GM12878 (cell line): ENCODE measurements around the gene TMEM33. TPM values are rescaled to one million over a fixed set of nuclear protein-coding genes. Genes with fewer than 3 reads are reported as not detected.

Experiments
- ATAC-seq: fragments of 200-7000 bp; cut with Tn5 transposase; 3 replicates; pipeline ENCODE4 v1.9.1; 2020; ENCODE audit warnings: mild to moderate bottlenecking, moderate library complexity
- BruUV-seq: library from RNA; stranded (reverse); fragments of 400-500 nt; replicated peaks from 2 replicates; lab custom pipeline; 2021; lab: Mats Ljungman, UMichigan
- CTCF ChIA-PET: fragments of 300-600 bp; sonication (Branson Sonifier 250); formaldehyde crosslinking; extraction: SDS; loops from one replicate; lab custom pipeline; 2021; ENCODE audit warnings: inconsistent platforms; lab: Yijun Ruan, JAX
- POLR2A ChIA-PET: fragments of 350-600 bp; formaldehyde crosslinking; extraction: SDS; loops from one replicate; lab custom pipeline; 2021; ENCODE audit warnings: inconsistent platforms; lab: Charles Lee
- RAD21 ChIA-PET: fragments of 300-600 bp; sonication (Branson Sonifier 250); formaldehyde crosslinking; loops from one replicate; lab custom pipeline; 2023; ENCODE audit warnings: antibody characterized with exemption; ENCODE audit not compliant: unreplicated experiment; lab: Charles Lee
- SMC1A ChIA-PET: fragments of 300-600 bp; sonication (Branson Sonifier 250); formaldehyde crosslinking; loops from one replicate; lab custom pipeline; 2023; ENCODE audit not compliant: unreplicated experiment, uncharacterized antibody; lab: Charles Lee
- DNase-seq: peaks from one replicate; pipeline ENCODE4 v3.0.0-alpha.2; 2011; ENCODE audit warnings: low read depth, low spot score
- FAIRE-seq: peaks from 3 replicates; lab custom pipeline; 2011; peaks lifted over from hg19 to GRCh38; lab: Jason Lieb, UNC
- H2AFZ ChIP-seq: 2 replicates; pipeline ENCODE4 v1.6.0; 2011; ENCODE audit warnings: low read depth, low read length, control low read depth; ENCODE audit not compliant: control insufficient read depth
- H3K27ac ChIP-seq: 2 replicates; pipeline ENCODE4 v1.5.1; 2011; ENCODE audit warnings: control low read depth; ENCODE audit not compliant: control insufficient read depth, insufficient read depth
- H3K27me3 ChIP-seq, 2 experiments: replicated peaks in 1 of 2; 2 replicates each; pipeline versions ENCODE4 v1.6.0 to v1.6.1; 2011; ENCODE audit warnings: low read length in 1 of 2; ENCODE audit not compliant: control insufficient read depth in 2 of 2, insufficient read depth in 2 of 2
- H3K36me3 ChIP-seq, 2 experiments: 2 replicates each; pipeline ENCODE4 v1.5.1; 2011; ENCODE audit warnings: low read length in 1 of 2; ENCODE audit not compliant: control insufficient read depth in 2 of 2, insufficient read depth in 2 of 2
- H3K4me1 ChIP-seq: 2 replicates; pipeline ENCODE4 v1.6.1; 2011; ENCODE audit warnings: mild to moderate bottlenecking, low read length, moderate library complexity, mixed read lengths; ENCODE audit not compliant: control insufficient read depth, insufficient read depth
- H3K4me2 ChIP-seq: 2 replicates; pipeline ENCODE4 v1.6.0; 2011; ENCODE audit warnings: control low read depth; ENCODE audit not compliant: control insufficient read depth, insufficient read depth
- H3K4me3 ChIP-seq: fragments of 200-600 bp; sonication (generic); 2 replicates; pipeline ENCODE4 v1.5.1; 2016
- H3K79me2 ChIP-seq: 2 replicates; pipeline ENCODE4 v1.6.0; 2011; ENCODE audit warnings: low read length; ENCODE audit not compliant: control insufficient read depth, insufficient read depth
- H3K9ac ChIP-seq: 2 replicates; pipeline ENCODE4 v1.8.0; 2011; ENCODE audit warnings: low read length, control low read depth, mixed read lengths; ENCODE audit not compliant: control insufficient read depth, insufficient read depth
- H3K9me3 ChIP-seq: replicated peaks from 3 replicates; pipeline ENCODE4 v1.5.1; 2011; ENCODE audit warnings: mild to moderate bottlenecking, low read length; ENCODE audit not compliant: control insufficient read depth, insufficient read depth
- H4K20me1 ChIP-seq: 2 replicates; pipeline ENCODE4 v1.6.0; 2011; ENCODE audit not compliant: control insufficient read depth, insufficient read depth
- BMI1 ChIP-seq: fragments of 450-650 bp; IDR thresholded peaks from 2 replicates; pipeline ENCODE4 v1.6.1; 2016; ENCODE audit warnings: mild to moderate bottlenecking, moderate library complexity, borderline replicate concordance
- CBFB ChIP-seq: IDR thresholded peaks from 2 replicates; pipeline ENCODE4 v1.6.1; 2016; ENCODE audit warnings: antibody characterized with exemption, low read depth
- DPF2 ChIP-seq: fragments of 450-650 bp; IDR thresholded peaks from 2 replicates; pipeline ENCODE4 v1.6.1; 2017; ENCODE audit warnings: mild to moderate bottlenecking
- FOS ChIP-seq: IDR thresholded peaks from 3 replicates; pipeline ENCODE4 v1.6.1; 2011; ENCODE audit warnings: borderline replicate concordance; ENCODE audit not compliant: insufficient read length; ENCODE audit errors: extremely low read depth
- GABPA ChIP-seq: IDR thresholded peaks from 2 replicates; pipeline ENCODE4 v1.6.1; 2014; ENCODE audit warnings: antibody characterized with exemption, low read depth, mild to moderate bottlenecking, inconsistent platforms
- HDAC6 ChIP-seq: fragments of 200-600 bp; sonication (generic); IDR thresholded peaks from one replicate; pipeline ENCODE4 v1.8.0; 2017; ENCODE audit warnings: antibody characterized with exemption; ENCODE audit not compliant: unreplicated experiment
- HDGF ChIP-seq: fragments of 450-650 bp; IDR thresholded peaks from 2 replicates; pipeline ENCODE4 v1.6.1; 2016; ENCODE audit warnings: antibody characterized with exemption
- KAT2A ChIP-seq: conservative IDR thresholded peaks from 2 replicates; pipeline ENCODE4 v1.6.1; 2011; ENCODE audit warnings: low read depth, low read length; ENCODE audit not compliant: control insufficient read depth
- NFYA ChIP-seq: IDR thresholded peaks from 2 replicates; pipeline ENCODE4 v1.6.1; 2011; ENCODE audit warnings: low read depth, mild to moderate bottlenecking, low read length, improper control_type of control experiment, borderline replicate concordance
- ZNF274 ChIP-seq: IDR thresholded peaks from one replicate; pipeline ENCODE4 v1.8.0; 2011; ENCODE audit not compliant: insufficient read length, insufficient read depth
- in situ Hi-C: fragments of 300-500 bp; cut with MboI; formaldehyde crosslinking; loops from 9 replicates; pipeline ENCODE4 v1.14.3; 2018; ENCODE audit warnings: mixed read lengths
- intact Hi-C: fragments of 100-400 bp; cut with micrococcal nuclease; formaldehyde crosslinking; loops from one replicate; pipeline ENCODE4 v1.14.2; 2022; ENCODE audit not compliant: unreplicated experiment
- polyA plus RNA-seq, 11 experiments: library from polyadenylated mRNA; depleted of rRNA in 4 of 11; unstranded in 6 of 11; stranded (reverse) in 5 of 11; fragments of >200 nt; fragmentation: Nextera tagmentation in 4 of 11; fragmentation: Illumina TruSeq in 1 of 11; extraction: Ambion mirVana in 4 of 11; extraction: Trizol in 1 of 11; gene quantifications; 1 replicate in 1 of 11; 2 replicates in 10 of 11; pipeline versions ENCODE4 v1.2.1 to v1.2.3, GENCODE V29; 2011 to 2016; ENCODE audit warnings: inconsistent platforms in 2 of 11, missing spikeins in 2 of 11, low read depth in 1 of 11
- total RNA-seq, 4 experiments: library from RNA; depleted of rRNA in 3 of 4; stranded (reverse); fragments of >200 nt in 3 of 4; fragmentation: Illumina TruSeq in 1 of 4; extraction: Trizol in 1 of 4; gene quantifications; 2 replicates each; pipeline versions ENCODE4 v1.2.1 to v1.2.3, GENCODE V29; 2013 to 2021
- TF ChIP-seq, protein P1 (sequence below): IDR thresholded peaks from 2 replicates; pipeline ENCODE4 v1.6.1; 2011; ENCODE audit warnings: low read depth, mild to moderate bottlenecking, low read length, moderate library complexity, borderline replicate concordance; ENCODE audit errors: extremely low read depth

The TMEM33 gene
- total and polyA plus RNA-seq, 10 of the 15 experiments (the other 5 are each of a cell fraction or from before 2014, with no cell fraction given) = 7.9 to 60.2 (median 33.4) TPM

DNA sequence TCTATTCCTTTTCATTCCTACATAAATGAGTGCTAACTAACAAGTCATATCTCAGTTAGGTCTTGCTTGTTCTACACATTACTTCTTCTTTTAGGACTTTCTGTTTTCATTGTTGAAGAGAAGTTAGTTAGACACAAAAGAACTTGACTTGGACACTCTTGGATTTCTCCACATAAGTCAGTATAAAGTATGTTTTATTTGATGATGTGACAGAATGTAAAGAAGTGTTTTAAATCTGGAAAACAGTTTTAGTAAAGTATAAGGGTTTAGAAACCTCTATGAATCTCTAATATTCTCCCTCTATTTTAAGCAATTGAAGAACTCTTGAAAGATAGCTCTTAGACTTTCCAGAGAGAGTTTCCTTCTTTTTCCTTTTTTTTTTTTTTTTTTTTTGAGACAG is 38.6 kb upstream of the TMEM33 start:
- no peak overlapping the region for H3K9ac ChIP-seq
- no peaks in the 10 kb centered on the region for H3K79me2 ChIP-seq
- no peak overlapping the region for H2AFZ ChIP-seq
- H3K4me3 ChIP-seq = no peak overlapping the region
- no peaks in the 10 kb centered on the region for H3K36me3 ChIP-seq
- H3K9me3 ChIP-seq = no peaks in the 10 kb centered on the region
- BruUV-seq = no TSS peak
- H4K20me1 ChIP-seq = no peaks in the 10 kb centered on the region
- H3K4me1 ChIP-seq = no peaks in the 10 kb centered on the region
- SMC1A ChIA-PET = no interaction called here
- no peak for ATAC-seq
- CTCF ChIA-PET = no interaction called here
- peaks cover 0 to under 1% of the 10 kb centered on the region in 2 experiments; a peak in 1 of 4 replicates for H3K27me3 ChIP-seq
- no peak for DNase-seq
- in situ Hi-C loops (no loop called here), intact Hi-C loops (no loop called here)
- no peak for FAIRE-seq
- TF ChIP-seq FOS = no peak
- no peak for TF ChIP-seq ZNF274
- TF ChIP-seq HDGF = no peak
- TF ChIP-seq BMI1 = no peak
- TF ChIP-seq, protein P1, sequence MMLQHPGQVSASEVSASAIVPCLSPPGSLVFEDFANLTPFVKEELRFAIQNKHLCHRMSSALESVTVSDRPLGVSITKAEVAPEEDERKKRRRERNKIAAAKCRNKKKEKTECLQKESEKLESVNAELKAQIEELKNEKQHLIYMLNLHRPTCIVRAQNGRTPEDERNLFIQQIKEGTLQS = no peak
- no peak for TF ChIP-seq HDAC6
- TF ChIP-seq KAT2A = no peak
- TF ChIP-seq DPF2 = no peak
- no peak for TF ChIP-seq GABPA
- TF ChIP-seq CBFB = no peak
- no peak for TF ChIP-seq NFYA
- RAD21 ChIA-PET = no interaction called here
- H3K27ac ChIP-seq = no peak overlapping the region
- POLR2A ChIA-PET = no interaction called here
- H3K4me2 ChIP-seq = no peak overlapping the region
